ENCODE measurements around the gene ATP11A.

- TF ChIP-seq, protein P1, sequence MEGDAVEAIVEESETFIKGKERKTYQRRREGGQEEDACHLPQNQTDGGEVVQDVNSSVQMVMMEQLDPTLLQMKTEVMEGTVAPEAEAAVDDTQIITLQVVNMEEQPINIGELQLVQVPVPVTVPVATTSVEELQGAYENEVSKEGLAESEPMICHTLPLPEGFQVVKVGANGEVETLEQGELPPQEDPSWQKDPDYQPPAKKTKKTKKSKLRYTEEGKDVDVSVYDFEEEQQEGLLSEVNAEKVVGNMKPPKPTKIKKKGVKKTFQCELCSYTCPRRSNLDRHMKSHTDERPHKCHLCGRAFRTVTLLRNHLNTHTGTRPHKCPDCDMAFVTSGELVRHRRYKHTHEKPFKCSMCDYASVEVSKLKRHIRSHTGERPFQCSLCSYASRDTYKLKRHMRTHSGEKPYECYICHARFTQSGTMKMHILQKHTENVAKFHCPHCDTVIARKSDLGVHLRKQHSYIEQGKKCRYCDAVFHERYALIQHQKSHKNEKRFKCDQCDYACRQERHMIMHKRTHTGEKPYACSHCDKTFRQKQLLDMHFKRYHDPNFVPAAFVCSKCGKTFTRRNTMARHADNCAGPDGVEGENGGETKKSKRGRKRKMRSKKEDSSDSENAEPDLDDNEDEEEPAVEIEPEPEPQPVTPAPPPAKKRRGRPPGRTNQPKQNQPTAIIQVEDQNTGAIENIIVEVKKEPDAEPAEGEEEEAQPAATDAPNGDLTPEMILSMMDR (IDR thresholded peaks at IDR 0.05; ENCODE audit: low read depth, low read length), result no peak
- no peak for TF ChIP-seq EZH2phosphoT487 (IDR thresholded peaks at IDR 0.05; ENCODE audit: low read depth)
Observed at GRCh38 chr13:112870737-112871287, 181.0 kb downstream of the ATP11A start.
